K562 (cell line): ENCODE measurements around the gene CCN6. TPM values are rescaled to one million over a fixed set of nuclear protein-coding genes. Genes with fewer than 3 reads are reported as not detected.

Experiments
- ATAC-seq: fragments of 200-7000 bp; cut with Tn5 transposase; 3 replicates; pipeline ENCODE4 v1.9.1; 2020; ENCODE audit warnings: moderate library complexity
- BruUV-seq: library from RNA; stranded (reverse); fragments of 400-500 nt; replicated peaks from 2 replicates; lab custom pipeline; 2021; lab: Mats Ljungman, UMichigan
- CTCF ChIA-PET: fragments of 300-600 bp; formaldehyde crosslinking; extraction: SDS; loops from one replicate; lab custom pipeline; 2021; ENCODE audit warnings: low intra/inter-chr PET ratio; lab: Yijun Ruan, JAX
- POLR2A ChIA-PET: fragments of 300-600, 350-650 bp; sonication (Branson Sonifier 250); formaldehyde crosslinking; extraction: SDS; loops from one replicate; lab custom pipeline; 2021; ENCODE audit warnings: antibody characterized with exemption, inconsistent platforms; lab: Yijun Ruan, JAX
- DNase-seq, 4 experiments: peaks; one replicate each; pipeline versions ENCODE4 v3.0.0 to v3.0.0-alpha.2; 2011 to 2018; ENCODE audit warnings: low spot score in 3 of 4, mixed read lengths in 3 of 4; ENCODE audit errors: extremely low read depth in 1 of 4
- FAIRE-seq: peaks from 2 replicates; lab custom pipeline; 2011; peaks lifted over from hg19 to GRCh38; lab: Jason Lieb, UNC
- H2AFZ ChIP-seq: 2 replicates; pipeline ENCODE4 v1.6.0; 2011; ENCODE audit warnings: low read depth, low read length, control low read depth, inconsistent platforms
- H3K27ac ChIP-seq: fragments of 200-600 bp; 3 replicates; pipeline ENCODE4 v1.8.0; 2011; ENCODE audit warnings: low read depth, mild to moderate bottlenecking, control low read depth, inconsistent platforms, low read length, moderate library complexity, mixed read lengths; ENCODE audit errors: extremely low read depth
- H3K27me3 ChIP-seq, 2 experiments: fragments of 300-600 bp in 1 of 2; 2 replicates in 1 of 2; 3 replicates in 1 of 2; pipeline versions ENCODE4 v1.6.0 to v1.8.0; 2011; ENCODE audit warnings: inconsistent platforms in 2 of 2, low read length in 2 of 2, mild to moderate bottlenecking in 1 of 2, mixed read lengths in 1 of 2, moderate library complexity in 1 of 2; ENCODE audit not compliant: control insufficient read depth in 2 of 2, insufficient read depth in 2 of 2
- H3K36me3 ChIP-seq: fragments of 300-600 bp; 3 replicates; pipeline ENCODE4 v1.8.0; 2011; ENCODE audit warnings: mild to moderate bottlenecking, low read length, inconsistent platforms; ENCODE audit not compliant: control insufficient read depth, insufficient read depth
- H3K4me1 ChIP-seq, 2 experiments: fragments of 200-600 bp in 1 of 2; replicated peaks in 1 of 2; 2 replicates in 1 of 2; 3 replicates in 1 of 2; pipeline versions ENCODE4 v1.5.1 to v1.8.0; 2011; ENCODE audit warnings: inconsistent platforms in 2 of 2, low read length in 2 of 2, mild to moderate bottlenecking in 1 of 2, mixed read lengths in 1 of 2, moderate library complexity in 1 of 2; ENCODE audit not compliant: control insufficient read depth in 2 of 2, insufficient read depth in 2 of 2
- H3K4me2 ChIP-seq: 2 replicates; pipeline ENCODE4 v1.6.1; 2011; ENCODE audit warnings: low read length, control low read depth, inconsistent platforms, mixed read lengths; ENCODE audit not compliant: insufficient read depth
- H3K4me3 ChIP-seq: fragments of 200-600 bp; sonication (generic), shearing (Covaris generic); 2 replicates; pipeline ENCODE4 v1.5.1; 2016; ENCODE audit warnings: control low read depth, inconsistent platforms
- H3K79me2 ChIP-seq: fragments of 200-600 bp; 3 replicates; pipeline ENCODE4 v1.8.0; 2011; ENCODE audit warnings: low read length, inconsistent platforms; ENCODE audit not compliant: control insufficient read depth, insufficient read depth
- H3K9ac ChIP-seq, 2 experiments: 2 replicates each; pipeline versions ENCODE4 v1.6.0 to v1.6.1; 2011; ENCODE audit warnings: low read depth in 2 of 2, low read length in 2 of 2, control low read depth in 1 of 2, inconsistent platforms in 1 of 2, mild to moderate bottlenecking in 1 of 2, mixed read lengths in 1 of 2; ENCODE audit not compliant: insufficient read depth in 1 of 2
- H3K9me1 ChIP-seq: one replicate; pipeline ENCODE4 v1.6.0; 2011; ENCODE audit warnings: inconsistent platforms, mild to moderate bottlenecking, low read length, moderate library complexity; ENCODE audit not compliant: control insufficient read depth, insufficient read depth
- H3K9me3 ChIP-seq: replicated peaks from 2 replicates; pipeline ENCODE4 v1.5.1; 2011; ENCODE audit warnings: low read depth, low read length, inconsistent platforms; ENCODE audit not compliant: control insufficient read depth, insufficient read depth
- H4K20me1 ChIP-seq: replicated peaks from 2 replicates; pipeline ENCODE4 v1.6.1; 2011; ENCODE audit warnings: low read length, inconsistent platforms, mixed read lengths; ENCODE audit not compliant: control insufficient read depth, insufficient read depth
- GTF2F1 ChIP-seq: IDR thresholded peaks from 2 replicates; pipeline ENCODE4 v1.6.1; 2011; ENCODE audit warnings: low read depth, low read length, improper control_type of control experiment
- ILK ChIP-seq: fragments of 450-650 bp; IDR thresholded peaks from 2 replicates; pipeline ENCODE4 v1.6.1; 2016; ENCODE audit warnings: missing genetic modification characterization, low read depth, mild to moderate bottlenecking, missing compliant biosample characterization, moderate library complexity, borderline replicate concordance
- MED1 ChIP-seq: sonication (generic); formaldehyde crosslinking; IDR thresholded peaks from 2 replicates; pipeline ENCODE4 v1.8.1; 2023; ENCODE audit warnings: missing genetic modification reagents, borderline replicate concordance
- NR1H2 ChIP-seq: sonication (generic); formaldehyde crosslinking; IDR thresholded peaks from 2 replicates; pipeline ENCODE4 v1.4.0; 2020; ENCODE audit warnings: mild to moderate bottlenecking, missing genetic modification reagents
- NR2C1 ChIP-seq, 2 experiments: fragments of 450-650 bp; IDR thresholded peaks; 2 replicates each; pipeline ENCODE4 v1.6.1; 2017; ENCODE audit warnings: mild to moderate bottlenecking in 2 of 2, antibody characterized with exemption in 1 of 2, inconsistent platforms in 1 of 2, missing compliant biosample characterization in 1 of 2, missing genetic modification characterization in 1 of 2
- PHB2 ChIP-seq: fragments of 450-650 bp; IDR thresholded peaks from 2 replicates; pipeline ENCODE4 v1.6.1; 2017; ENCODE audit warnings: low read depth
- SMARCE1 ChIP-seq: fragments of 450-650 bp; IDR thresholded peaks from 2 replicates; pipeline ENCODE4 v1.7.1; 2016; ENCODE audit warnings: mild to moderate bottlenecking
- STAT5B ChIP-seq: fragments of 250-450 bp; sonication (Bioruptor Pico); IDR thresholded peaks from 2 replicates; pipeline ENCODE4 v1.8.0; 2021; ENCODE audit warnings: mild to moderate bottlenecking, inconsistent platforms
- TSC22D4 ChIP-seq: fragments of 450-650 bp; IDR thresholded peaks from 2 replicates; pipeline ENCODE4 v1.6.1; 2016; ENCODE audit warnings: missing genetic modification characterization, missing biosample characterization, control low read depth
- ZBTB7A ChIP-seq: IDR thresholded peaks from 2 replicates; pipeline ENCODE4 v1.6.1; 2011; ENCODE audit warnings: low read depth, mild to moderate bottlenecking, low read length, moderate library complexity, borderline replicate concordance; ENCODE audit not compliant: control insufficient read depth
- ZNF197 ChIP-seq: fragments of 200-800 bp; sonication (Bioruptor generic); IDR thresholded peaks from 2 replicates; pipeline ENCODE4 v1.6.1; 2016; ENCODE audit warnings: low read depth, missing genetic modification characterization, missing compliant biosample characterization
- ZNF589 ChIP-seq: fragments of 200-800 bp; sonication (Bioruptor generic); IDR thresholded peaks from 2 replicates; pipeline ENCODE4 v1.6.1; 2016; ENCODE audit warnings: low read depth, missing genetic modification characterization, missing compliant biosample characterization
- ZNF717 ChIP-seq: fragments of 250-450 bp; sonication (Bioruptor Pico); IDR thresholded peaks from 2 replicates; pipeline ENCODE4 v1.5.0; 2021
- WGBS: fragments of 100-300 bp; shearing (Covaris generic); methylation state at CpG from one replicate; pipeline ENCODE4 v1.1.6; 2016; ENCODE audit warnings: low coverage, mixed read lengths; ENCODE audit not compliant: insufficient coverage; ENCODE audit errors: missing lambda C conversion rate; 5-methylcytosine and 5-hydroxymethylcytosine counted together
- in situ Hi-C: fragments of 300-500 bp; cut with MboI; formaldehyde crosslinking; loops from 4 replicates; pipeline ENCODE4 v1.15.0; 2018; ENCODE audit warnings: inconsistent platforms, mixed read lengths
- intact Hi-C: fragments of 100-400 bp; cut with micrococcal nuclease; formaldehyde crosslinking; loops from 2 replicates; pipeline ENCODE4 v1.14.2; 2022
- polyA plus RNA-seq, 8 experiments: library from polyadenylated mRNA; depleted of rRNA in 4 of 8; stranded (reverse) in 5 of 8; unstranded in 3 of 8; fragments of >200 nt; fragmentation: Nextera tagmentation in 2 of 8; fragmentation: Illumina TruSeq in 1 of 8; extraction: Ambion mirVana in 2 of 8; extraction: Trizol in 1 of 8; gene quantifications; 2 replicates each; pipeline versions ENCODE4 v1.2.1 to v1.2.3, GENCODE V29; 2011 to 2014; ENCODE audit warnings: inconsistent platforms in 1 of 8, missing spikeins in 1 of 8
- total RNA-seq, 7 experiments: library from RNA; depleted of rRNA in 6 of 7; stranded (reverse); fragments of >200 nt in 6 of 7; fragmentation: Illumina TruSeq in 2 of 7; extraction: Trizol in 2 of 7; gene quantifications; 2 replicates each; pipeline versions ENCODE4 v1.2.1 to v1.2.3, GENCODE V29; 2011 to 2021; ENCODE audit warnings: low replicate concordance in 1 of 7
- TF ChIP-seq, protein P1 (sequence below): fragments of 250-450 bp; sonication (Bioruptor Pico); IDR thresholded peaks from 2 replicates; pipeline ENCODE4 v1.5.0; 2021; ENCODE audit warnings: mild to moderate bottlenecking, moderate library complexity
- TF ChIP-seq, protein P2 (sequence below): fragments of 250-450 bp; sonication (Bioruptor Pico); IDR thresholded peaks from 2 replicates; pipeline ENCODE4 v1.4.0; 2020; ENCODE audit warnings: mild to moderate bottlenecking, moderate library complexity

CCN6 gene
- total and polyA plus RNA-seq, 9 of the 15 experiments (the other 6 are each of a cell fraction or from before 2014, with no cell fraction given): 0.04 to 0.62 (median 0.21) TPM; not detected in 2

DNA sequence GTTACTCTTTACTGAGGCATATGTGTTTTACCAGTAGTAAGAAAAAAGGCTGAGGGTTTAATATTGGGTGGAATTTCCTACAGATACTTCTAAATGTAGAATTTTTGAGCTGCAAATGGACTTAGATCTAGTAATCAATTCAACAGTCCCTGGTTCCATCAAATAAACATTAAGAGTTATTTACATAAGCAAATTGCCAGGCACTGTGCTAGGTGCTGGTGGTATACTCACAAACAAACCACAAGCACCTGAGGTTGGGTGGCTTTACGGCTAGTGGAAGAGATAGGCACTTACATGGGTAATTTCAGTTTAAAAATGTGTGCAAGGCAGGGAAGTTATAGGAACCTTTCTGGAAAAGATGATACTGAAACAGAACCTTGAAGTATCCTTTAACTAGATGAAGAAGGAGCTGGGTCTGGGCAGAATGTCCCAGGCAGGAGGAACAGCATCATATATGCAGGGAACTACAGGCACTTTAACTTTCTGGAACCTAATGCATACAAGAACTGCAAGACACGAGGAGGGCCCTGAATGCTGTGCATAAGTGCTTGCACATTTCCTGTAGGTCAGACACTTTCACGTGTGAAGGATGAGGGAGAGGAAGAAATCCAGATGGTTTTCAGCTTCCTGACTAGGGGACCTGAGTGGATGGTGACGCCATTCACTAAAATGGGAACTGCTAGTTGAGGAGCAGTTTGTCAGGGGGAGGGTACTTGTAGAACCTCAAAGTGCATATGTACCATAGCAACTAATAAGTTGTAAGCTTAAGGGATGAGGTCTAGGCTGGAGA is 4.5 kb downstream of the CCN6 start:
- 1% methylated on average over 4 of the region's 4 CpGs for WGBS
- intact Hi-C loops (no loop called here), in situ Hi-C loops (no loop called here)
- ChIA-PET POLR2A (no interaction called here), CTCF (no interaction called here)
- Histone ChIP-seq H3K9me1 (no peaks in the 10 kb centered on the region), H3K27ac (no peak overlapping the region), H4K20me1 (no peaks in the 10 kb centered on the region), H3K4me1 (peaks cover 0 to 5% of the 10 kb centered on the region in 2 experiments; a peak in 1 of 5 replicates), H3K36me3 (no peaks in the 10 kb centered on the region), H3K9ac (no peak overlapping the region), H3K9me3 (no peaks in the 10 kb centered on the region), H2AFZ (no peak overlapping the region), H3K27me3 (peaks cover 8 to 20% of the 10 kb centered on the region in 2 experiments), H3K4me2 (no peak overlapping the region), H3K79me2 (no peaks in the 10 kb centered on the region), H3K4me3 (no peak overlapping the region)
- FAIRE-seq: no peak
- ATAC-seq: no peak
- DNase-seq: no peak
- no TSS peak for BruUV-seq
- no peak for TF ChIP-seq GTF2F1
- TF ChIP-seq, protein P1, sequence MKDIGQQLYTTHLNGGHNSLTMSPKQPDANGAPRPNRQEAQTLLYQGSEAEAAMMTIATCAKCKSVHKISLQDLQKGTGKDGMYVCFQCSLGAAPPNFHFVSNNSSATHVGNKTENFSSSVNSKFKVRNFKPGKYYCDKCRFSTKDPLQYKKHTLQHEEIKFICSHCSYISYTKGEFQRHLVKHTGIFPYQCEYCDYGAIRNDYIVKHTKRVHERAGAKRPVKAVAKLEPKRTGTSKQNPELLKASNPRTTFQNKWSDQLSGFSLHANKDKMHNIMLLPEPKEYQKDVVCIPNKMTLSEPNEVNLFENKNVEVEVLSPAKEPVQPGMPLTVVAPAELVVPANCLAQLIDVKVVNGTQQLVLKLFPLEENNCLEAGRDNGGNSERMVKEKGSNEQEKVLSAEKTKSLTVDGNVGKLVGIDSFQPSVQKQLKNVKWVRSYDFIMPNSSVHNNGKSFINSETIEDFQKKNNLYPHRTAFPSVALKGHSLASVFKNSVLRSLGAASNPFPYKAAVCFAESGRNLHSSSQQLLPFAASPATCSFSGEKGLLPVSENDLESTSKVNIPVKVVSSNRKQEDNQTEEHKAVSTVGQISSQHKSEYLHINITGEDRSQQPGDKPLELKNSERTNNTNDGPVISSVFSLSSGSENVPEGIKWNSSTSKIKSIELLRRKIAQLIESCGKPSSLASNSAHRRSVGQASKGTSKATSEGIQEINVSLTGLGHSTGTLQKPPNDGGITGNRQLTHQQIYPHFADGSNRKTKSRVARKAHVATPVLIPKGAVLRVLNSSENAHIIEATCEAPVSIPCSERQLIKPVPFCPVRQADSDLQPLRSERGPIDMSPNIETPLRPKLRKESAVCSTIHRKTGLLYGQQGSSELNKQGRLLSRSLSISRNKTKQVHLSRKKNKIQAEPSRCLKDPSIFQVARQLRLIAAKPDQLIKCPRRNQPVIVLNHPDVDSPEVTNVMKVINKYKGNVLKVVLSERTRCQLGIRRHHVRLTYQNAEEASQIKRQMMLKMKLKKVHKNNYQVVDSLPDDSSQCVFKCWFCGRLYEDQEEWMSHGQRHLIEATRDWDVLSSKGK (CRISPR knock-in tag): no peak
- no peak for TF ChIP-seq ZNF717 (CRISPR knock-in tag)
- TF ChIP-seq NR2C1 (IDR thresholded peaks at IDR 0.05): no peak
- no peak for TF ChIP-seq NR2C1 (tag; IDR thresholded peaks at IDR 0.05)
- no peak for TF ChIP-seq ILK (tag)
- TF ChIP-seq PHB2: no peak
- no peak for TF ChIP-seq STAT5B
- no peak for TF ChIP-seq MED1 (CRISPR knock-in tag)
- no peak for TF ChIP-seq TSC22D4 (tag)
- TF ChIP-seq ZBTB7A: no peak
- no peak for TF ChIP-seq SMARCE1
- TF ChIP-seq, protein P2, sequence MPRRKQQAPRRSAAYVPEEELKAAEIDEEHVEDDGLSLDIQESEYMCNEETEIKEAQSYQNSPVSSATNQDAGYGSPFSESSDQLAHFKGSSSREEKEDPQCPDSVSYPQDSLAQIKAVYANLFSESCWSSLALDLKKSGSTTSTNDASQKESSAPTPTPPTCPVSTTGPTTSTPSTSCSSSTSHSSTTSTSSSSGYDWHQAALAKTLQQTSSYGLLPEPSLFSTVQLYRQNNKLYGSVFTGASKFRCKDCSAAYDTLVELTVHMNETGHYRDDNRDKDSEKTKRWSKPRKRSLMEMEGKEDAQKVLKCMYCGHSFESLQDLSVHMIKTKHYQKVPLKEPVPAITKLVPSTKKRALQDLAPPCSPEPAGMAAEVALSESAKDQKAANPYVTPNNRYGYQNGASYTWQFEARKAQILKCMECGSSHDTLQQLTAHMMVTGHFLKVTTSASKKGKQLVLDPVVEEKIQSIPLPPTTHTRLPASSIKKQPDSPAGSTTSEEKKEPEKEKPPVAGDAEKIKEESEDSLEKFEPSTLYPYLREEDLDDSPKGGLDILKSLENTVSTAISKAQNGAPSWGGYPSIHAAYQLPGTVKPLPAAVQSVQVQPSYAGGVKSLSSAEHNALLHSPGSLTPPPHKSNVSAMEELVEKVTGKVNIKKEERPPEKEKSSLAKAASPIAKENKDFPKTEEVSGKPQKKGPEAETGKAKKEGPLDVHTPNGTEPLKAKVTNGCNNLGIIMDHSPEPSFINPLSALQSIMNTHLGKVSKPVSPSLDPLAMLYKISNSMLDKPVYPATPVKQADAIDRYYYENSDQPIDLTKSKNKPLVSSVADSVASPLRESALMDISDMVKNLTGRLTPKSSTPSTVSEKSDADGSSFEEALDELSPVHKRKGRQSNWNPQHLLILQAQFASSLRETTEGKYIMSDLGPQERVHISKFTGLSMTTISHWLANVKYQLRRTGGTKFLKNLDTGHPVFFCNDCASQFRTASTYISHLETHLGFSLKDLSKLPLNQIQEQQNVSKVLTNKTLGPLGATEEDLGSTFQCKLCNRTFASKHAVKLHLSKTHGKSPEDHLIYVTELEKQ: no peak
- no peak for TF ChIP-seq ZNF589 (CRISPR knock-in tag)
- TF ChIP-seq ZNF197 (CRISPR knock-in tag): no peak
- TF ChIP-seq NR1H2 (CRISPR knock-in tag): no peak
